Measurements from ENCODE around the gene HMGCLL1.

- no peak for TF ChIP-seq CTCF (IDR thresholded peaks at IDR 0.05)
- TF ChIP-seq POLR2AphosphoS5 (IDR thresholded peaks at IDR 0.05): no peak
Measured at GRCh38 chr6:55528624-55529023, 50.4 kb downstream of the HMGCLL1 start.

All from gastroesophageal sphincter (tissue), 3 donors.